Measurements from ENCODE around the gene CLDN4.

Gene CLDN4

DNA sequence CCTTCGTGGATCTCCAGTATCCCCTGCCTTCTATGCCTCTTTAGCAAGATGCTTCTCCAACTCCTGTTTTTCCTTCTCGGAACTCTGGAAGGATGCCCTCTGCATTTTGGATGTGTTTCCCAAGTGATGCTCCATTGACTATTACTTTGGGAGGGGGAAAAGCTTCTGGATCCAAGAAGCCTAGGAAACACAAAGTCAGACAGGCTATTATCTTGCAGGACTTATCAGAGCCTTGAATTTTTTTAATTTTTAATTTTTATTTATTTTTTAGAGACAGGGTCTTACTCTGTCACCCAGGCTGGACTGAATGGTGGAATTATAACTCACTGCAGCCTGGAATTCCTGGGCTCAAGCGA is 51.2 kb downstream of the CLDN4 start:
- TF ChIP-seq SPI1 (IDR thresholded peaks at IDR 0.05; ENCODE audit: low read depth, low read length) (no peak), POU2F2 (IDR thresholded peaks at IDR 0.05; ENCODE audit: low read depth, low read length) (no peak), POLR2A (IDR thresholded peaks at IDR 0.05; ENCODE audit: low read depth, low read length) (no peak), TAF1 (IDR thresholded peaks at IDR 0.05; ENCODE audit: low read depth, low read length) (no peak), POLR2AphosphoS5 (IDR thresholded peaks at IDR 0.05; ENCODE audit: low read depth, low read length) (no peak), PAX5 (IDR thresholded peaks at IDR 0.05; ENCODE audit: insufficient read depth, low read length, severe bottlenecking) (no peak)
- FAIRE-seq: no peak
- no peak for DNase-seq (ENCODE audit: insufficient read length, low spot score)
